H9 (cell line): ENCODE results near the gene CCDC102B. TPM values are rescaled to one million over a fixed set of nuclear protein-coding genes. Genes with fewer than 3 reads are reported as not detected.

Experiments
- DNase-seq: peaks from one replicate; pipeline ENCODE4 v3.0.0-alpha.2; 2017
- H2AFZ ChIP-seq: one replicate; pipeline ENCODE4 v1.6.1; 2013; ENCODE audit warnings: mild to moderate bottlenecking, low read length, control low read depth, moderate library complexity
- H2AK5ac ChIP-seq: 2 replicates; pipeline ENCODE4 v1.6.1; 2013; ENCODE audit warnings: low read length, control low read depth, mixed read lengths; ENCODE audit not compliant: insufficient read length
- H2BK120ac ChIP-seq: one replicate; pipeline ENCODE4 v1.6.1; 2013; ENCODE audit warnings: low read depth, mild to moderate bottlenecking, low read length, control low read depth, inconsistent platforms; ENCODE audit not compliant: poor library complexity, severe bottlenecking
- H2BK12ac ChIP-seq: 2 replicates; pipeline ENCODE4 v1.6.1; 2013; ENCODE audit warnings: low read length, control low read depth, mixed read lengths, low read depth; ENCODE audit not compliant: insufficient read length
- H2BK15ac ChIP-seq: 2 replicates; pipeline ENCODE4 v1.6.1; 2013; ENCODE audit warnings: low read depth, low read length, control low read depth
- H2BK20ac ChIP-seq: one replicate; pipeline ENCODE4 v1.6.1; 2013; ENCODE audit warnings: low read depth, mild to moderate bottlenecking, low read length, control low read depth, inconsistent platforms; ENCODE audit not compliant: poor library complexity, severe bottlenecking
- H2BK5ac ChIP-seq: 2 replicates; pipeline ENCODE4 v1.6.1; 2013; ENCODE audit warnings: low read length, control low read depth, mixed read lengths; ENCODE audit not compliant: insufficient read length
- H3K14ac ChIP-seq: 2 replicates; pipeline ENCODE4 v1.6.1; 2013; ENCODE audit warnings: low read length, control low read depth; ENCODE audit not compliant: insufficient read depth
- H3K18ac ChIP-seq: 2 replicates; pipeline ENCODE4 v1.6.1; 2013; ENCODE audit warnings: low read depth, mild to moderate bottlenecking, mixed read lengths, low read length, control low read depth; ENCODE audit not compliant: insufficient read length
- H3K23ac ChIP-seq: 2 replicates; pipeline ENCODE4 v1.6.1; 2013; ENCODE audit warnings: low read length, control low read depth, mixed read lengths, low read depth; ENCODE audit not compliant: insufficient read length
- H3K23me2 ChIP-seq: 2 replicates; pipeline ENCODE4 v1.6.1; 2013; ENCODE audit warnings: low read depth, mild to moderate bottlenecking, mixed read lengths, low read length, control low read depth; ENCODE audit not compliant: insufficient read length, poor library complexity, severe bottlenecking
- H3K27ac ChIP-seq: 2 replicates; pipeline ENCODE4 v1.5.1; 2013; ENCODE audit warnings: low read length, control low read depth, mixed read lengths, low read depth; ENCODE audit not compliant: insufficient read length
- H3K27me3 ChIP-seq: 2 replicates; pipeline ENCODE4 v1.6.1; 2013; ENCODE audit warnings: low read length, control low read depth, inconsistent platforms; ENCODE audit not compliant: insufficient read depth
- H3K4ac ChIP-seq: 2 replicates; pipeline ENCODE4 v1.6.1; 2013; ENCODE audit warnings: low read depth, mild to moderate bottlenecking, control low read depth, inconsistent platforms, low read length, moderate library complexity
- H3K4me1 ChIP-seq: 2 replicates; pipeline ENCODE4 v1.6.1; 2013; ENCODE audit warnings: low read length, control low read depth, inconsistent platforms; ENCODE audit not compliant: insufficient read depth
- H3K4me2 ChIP-seq: 2 replicates; pipeline ENCODE4 v1.6.1; 2013; ENCODE audit warnings: low read length, control low read depth, mixed read lengths; ENCODE audit not compliant: insufficient read length, insufficient read depth
- H3K56ac ChIP-seq: 2 replicates; pipeline ENCODE4 v1.6.1; 2013; ENCODE audit warnings: low read depth, mild to moderate bottlenecking, mixed read lengths, low read length, control low read depth; ENCODE audit not compliant: insufficient read length
- H3K79me1 ChIP-seq: 2 replicates; pipeline ENCODE4 v1.6.1; 2013; ENCODE audit warnings: low read depth, mild to moderate bottlenecking, moderate library complexity, low read length, control low read depth, inconsistent platforms; ENCODE audit not compliant: insufficient read depth, poor library complexity, severe bottlenecking
- H3K79me2 ChIP-seq: 2 replicates; pipeline ENCODE4 v1.6.1; 2013; ENCODE audit warnings: low read length, control low read depth, inconsistent platforms; ENCODE audit not compliant: insufficient read depth
- H3K9ac ChIP-seq: 2 replicates; pipeline ENCODE4 v1.6.1; 2013; ENCODE audit warnings: low read length, control low read depth, mixed read lengths; ENCODE audit not compliant: insufficient read length; ENCODE audit errors: extremely low read depth
- H3K9me3 ChIP-seq: one replicate; pipeline ENCODE4 v1.6.1; 2013; ENCODE audit warnings: low read depth, low read length, inconsistent platforms; ENCODE audit not compliant: control insufficient read depth
- H3T11ph ChIP-seq: one replicate; pipeline ENCODE4 v1.6.1; 2013; ENCODE audit warnings: mild to moderate bottlenecking, low read length, control low read depth, inconsistent platforms
- H4K20me1 ChIP-seq: one replicate; pipeline ENCODE4 v1.6.1; 2013; ENCODE audit not compliant: control insufficient read depth, insufficient read length, insufficient read depth
- H4K5ac ChIP-seq: 2 replicates; pipeline ENCODE4 v1.6.1; 2013; ENCODE audit warnings: low read depth, mild to moderate bottlenecking, mixed read lengths, low read length, control low read depth; ENCODE audit not compliant: insufficient read length
- H4K8ac ChIP-seq: replicated peaks from 2 replicates; pipeline ENCODE4 v1.6.1; 2013; ENCODE audit warnings: low read length, control low read depth, mixed read lengths, low read depth; ENCODE audit not compliant: insufficient read length
- H4K91ac ChIP-seq: 2 replicates; pipeline ENCODE4 v1.6.1; 2013; ENCODE audit warnings: low read depth, mild to moderate bottlenecking, moderate library complexity, mixed read lengths, low read length, control low read depth; ENCODE audit not compliant: insufficient read length
- H3K27ac Mint-ChIP-seq, 3 experiments: 2 replicates in 2 of 3; 3 replicates in 1 of 3; pipeline ENCODE4 v1.8.0; 2020 to 2021; ENCODE audit warnings: mixed read lengths in 3 of 3, mild to moderate bottlenecking in 1 of 3, moderate library complexity in 1 of 3
- H3K27me3 Mint-ChIP-seq: 2 replicates; pipeline ENCODE4 v1.8.0; 2021; ENCODE audit warnings: low read depth, mild to moderate bottlenecking, moderate library complexity, mixed read lengths
- H3K36me3 Mint-ChIP-seq, 3 experiments: 2 replicates in 2 of 3; 3 replicates in 1 of 3; pipeline ENCODE4 v1.8.0; 2020 to 2021; ENCODE audit warnings: low read depth in 3 of 3, mixed read lengths in 3 of 3; ENCODE audit not compliant: insufficient read depth in 1 of 3
- H3K4me1 Mint-ChIP-seq, 2 experiments: 2 replicates each; pipeline ENCODE4 v1.8.0; 2020; ENCODE audit warnings: mixed read lengths in 2 of 2
- H3K4me3 Mint-ChIP-seq, 2 experiments: 2 replicates in 1 of 2; 3 replicates in 1 of 2; pipeline ENCODE4 v1.8.0; 2020 to 2021; ENCODE audit warnings: mild to moderate bottlenecking in 2 of 2, mixed read lengths in 2 of 2, moderate library complexity in 1 of 2
- H3K9me3 Mint-ChIP-seq, 2 experiments: 2 replicates in 1 of 2; 3 replicates in 1 of 2; pipeline ENCODE4 v1.8.0; 2020; ENCODE audit warnings: mild to moderate bottlenecking in 2 of 2, mixed read lengths in 2 of 2, moderate library complexity in 1 of 2
- CTCF ChIP-seq: fragments of 200-600 bp; sonication (generic); conservative IDR thresholded peaks from 3 replicates; pipeline ENCODE4 v1.8.0; 2021; ENCODE audit warnings: antibody characterized with exemption, mild to moderate bottlenecking
- WGBS: extraction: QIAGEN DNeasy Blood & Tissue Kit; methylation state at CpG from one replicate; pipeline ENCODE4 v1.1.7; 2013; ENCODE audit warnings: missing lambda C conversion rate, low lambda C conversion rate, mixed read lengths; ENCODE audit not compliant: insufficient read length; ENCODE audit errors: extremely low coverage; 5-methylcytosine and 5-hydroxymethylcytosine counted together
- total RNA-seq: library from RNA; stranded (reverse); gene quantifications from 2 replicates; pipeline ENCODE4 v1.2.1, GENCODE V29; 2021

The CCDC102B gene
- total RNA-seq, 1 experiment from 2014 or later, result 1.2 TPM

- H3K4ac ChIP-seq, result no peak overlapping the region
- no peak overlapping the region for H3K14ac ChIP-seq
- WGBS, result no CpG with 5 or more reads among the region's 2 CpGs
- H2AFZ ChIP-seq, result no peak overlapping the region
- H3K18ac ChIP-seq, result no peak overlapping the region
- no peak overlapping the region for H4K5ac ChIP-seq
- H3K79me2 ChIP-seq, result no peaks in the 10 kb centered on the region
- H3K27me3 Mint-ChIP-seq, result no peaks in the 10 kb centered on the region
- no peak overlapping the region for H4K8ac ChIP-seq
- H2BK5ac ChIP-seq, result no peak overlapping the region
- H3T11ph ChIP-seq, result no peak overlapping the region
- H3K9me3 ChIP-seq, result no peaks in the 10 kb centered on the region
- DNase-seq, result no peak
- no peak overlapping the region for H3K9ac ChIP-seq
- no peak overlapping the region for H3K23ac ChIP-seq
- H3K4me2 ChIP-seq, result no peak overlapping the region
- H3K27ac Mint-ChIP-seq, result no peak overlapping the region
- no peaks in the 10 kb centered on the region for H3K79me1 ChIP-seq
- H3K27me3 ChIP-seq, result no peaks in the 10 kb centered on the region
- H3K36me3 Mint-ChIP-seq, result peaks cover 0 to 10% (median 0%) of the 10 kb centered on the region in 3 experiments; a peak in 3 of 7 replicates
- 0 out of 4 replicates have a peak, but pooled peaks cover 0 to 2% of the 10 kb centered on the region in 2 experiments for H3K4me1 Mint-ChIP-seq
- no peak overlapping the region for H3K56ac ChIP-seq
- no peak overlapping the region for H2BK12ac ChIP-seq
- no peak overlapping the region for H2AK5ac ChIP-seq
- no peak overlapping the region for H2BK120ac ChIP-seq
- H3K23me2 ChIP-seq, result no peaks in the 10 kb centered on the region
- H3K4me3 Mint-ChIP-seq, result no peak overlapping the region
- no peak overlapping the region for H4K91ac ChIP-seq
- no peak overlapping the region for H3K27ac ChIP-seq
- H2BK15ac ChIP-seq, result no peak overlapping the region
- H3K4me1 ChIP-seq, result no peaks in the 10 kb centered on the region
- H2BK20ac ChIP-seq, result no peak overlapping the region
- TF ChIP-seq CTCF, result no peak
- no peaks in the 10 kb centered on the region for H4K20me1 ChIP-seq
- H3K9me3 Mint-ChIP-seq, result peaks cover 3 to 8% of the 10 kb centered on the region in 2 experiments
Measured at GRCh38 chr18:68915061-68915460, 117.2 kb downstream of the CCDC102B start.
